Measurements from ENCODE around the gene EMILIN3. TPM values are rescaled to one million over a fixed set of nuclear protein-coding genes. Genes with fewer than 3 reads are reported as not detected.

The EMILIN3 gene
- total RNA-seq (2014; rRNA removed; shearing (Covaris generic)): 0.23 TPM in 1 of 2 replicates, not detected in the other

GRCh38 chr20:41366546-41367392, at the start of gene EMILIN3:
EMILIN3 (minus strand) TSS chr20:41366818; CDS start chr20:41366634, 184 bp downstream.
- no peak for DNase-seq (ENCODE audit: low read depth)

DNA sequence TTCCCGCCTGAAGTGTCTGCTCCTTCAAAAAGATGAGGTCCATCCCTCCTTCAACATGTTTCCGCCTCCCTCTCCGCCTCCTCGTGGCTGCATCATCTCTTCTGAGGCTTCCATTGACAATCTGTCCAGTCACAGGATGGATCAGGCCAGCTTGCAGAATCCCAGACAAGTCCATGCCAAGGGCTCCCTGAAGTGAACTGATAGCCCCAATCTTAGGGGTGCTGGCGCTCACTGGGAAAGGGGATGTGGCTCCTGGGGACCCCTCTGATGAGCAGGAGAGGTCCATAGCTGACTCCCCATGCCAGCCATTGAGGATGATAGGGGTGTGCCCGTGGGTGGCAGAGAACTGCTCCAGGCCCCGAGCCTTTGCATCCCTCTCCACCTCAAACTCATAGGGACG, 48.6 kb upstream of the EMILIN3 start:
- no peak for DNase-seq (ENCODE audit: low read depth)

DNA sequence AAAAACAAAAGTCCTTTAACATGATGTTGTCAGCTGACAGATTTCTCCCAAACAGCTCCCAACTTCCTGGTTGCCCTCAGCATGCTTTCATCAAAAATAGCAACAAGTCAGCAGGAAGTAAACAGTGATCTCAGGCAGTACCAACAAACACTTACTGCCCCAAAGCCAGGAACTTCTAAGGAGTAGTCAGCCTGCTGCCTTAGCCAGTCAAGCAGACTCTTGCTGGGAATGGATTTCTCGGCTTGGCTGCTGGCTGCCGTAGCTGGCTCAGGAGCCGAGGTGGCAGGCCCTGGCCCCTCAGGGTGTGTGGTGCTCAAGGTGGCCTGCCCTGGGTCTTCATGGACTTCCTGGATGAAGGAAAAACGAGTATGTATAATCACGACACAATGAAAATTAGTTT, 46.6 kb upstream of the EMILIN3 start:
- DNase-seq (ENCODE audit: low read depth): no peak

DNA sequence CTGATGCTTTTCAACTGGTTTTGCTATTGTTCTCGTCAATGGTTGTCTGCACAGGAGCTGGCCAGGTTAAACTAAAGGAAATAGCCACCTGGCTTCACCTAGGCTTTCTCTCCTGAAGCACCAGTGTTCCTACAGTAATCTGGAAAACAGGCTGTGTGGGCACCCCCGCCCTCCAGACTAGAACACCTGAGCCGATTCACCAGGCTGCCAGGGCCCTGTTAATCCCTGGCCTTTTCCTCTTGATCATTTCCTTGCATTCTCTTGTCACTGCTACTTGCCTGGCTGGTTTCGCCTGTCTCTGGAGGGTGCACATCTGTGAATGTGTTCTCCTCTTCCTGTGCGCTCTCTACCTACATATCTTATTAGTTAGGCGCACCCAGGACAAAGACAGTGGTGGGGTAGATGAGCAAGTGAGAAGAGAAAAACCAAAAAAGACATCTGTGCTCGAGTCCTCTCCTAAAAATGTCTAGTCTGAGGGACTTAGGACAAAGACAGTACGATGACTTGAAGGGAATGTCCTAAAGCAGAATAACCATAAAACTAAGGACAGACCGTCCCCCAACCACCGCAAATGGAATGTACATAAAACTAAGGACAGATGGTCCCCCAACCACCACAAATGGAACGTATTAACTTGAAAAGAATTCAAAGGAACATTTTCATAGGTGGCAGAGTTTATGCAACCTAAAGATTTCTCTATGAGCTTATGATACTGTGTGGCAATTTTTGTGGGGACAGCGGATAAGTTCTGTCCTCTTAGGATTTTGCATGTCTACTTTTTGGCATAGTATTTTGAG, 45.9 kb upstream of the EMILIN3 start:
- DNase-seq (ENCODE audit: low read depth): no peak

DNA sequence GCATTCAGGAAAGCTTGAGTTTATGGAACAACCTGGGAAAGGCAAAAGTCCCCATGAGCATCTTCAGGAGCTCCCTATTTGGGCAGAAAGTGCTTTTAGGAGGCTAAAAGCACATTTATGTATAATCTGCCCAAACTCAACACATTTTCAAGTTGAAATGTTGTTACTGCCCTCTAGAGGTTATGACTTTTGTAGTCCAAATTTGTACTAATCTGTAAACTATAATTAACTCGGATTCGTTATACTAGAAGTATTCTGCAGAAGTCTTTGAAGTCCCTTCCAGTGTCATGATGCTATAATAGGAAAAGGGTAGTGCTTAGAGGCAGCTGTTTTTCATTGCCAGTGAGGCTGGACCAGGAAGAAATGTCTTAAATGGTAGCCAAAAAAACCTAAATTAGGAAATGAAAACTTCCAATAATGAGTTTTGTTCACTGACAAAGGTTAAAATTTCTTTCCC, 44.8 kb upstream of the EMILIN3 start:
- DNase-seq (ENCODE audit: low read depth): no peak

DNA sequence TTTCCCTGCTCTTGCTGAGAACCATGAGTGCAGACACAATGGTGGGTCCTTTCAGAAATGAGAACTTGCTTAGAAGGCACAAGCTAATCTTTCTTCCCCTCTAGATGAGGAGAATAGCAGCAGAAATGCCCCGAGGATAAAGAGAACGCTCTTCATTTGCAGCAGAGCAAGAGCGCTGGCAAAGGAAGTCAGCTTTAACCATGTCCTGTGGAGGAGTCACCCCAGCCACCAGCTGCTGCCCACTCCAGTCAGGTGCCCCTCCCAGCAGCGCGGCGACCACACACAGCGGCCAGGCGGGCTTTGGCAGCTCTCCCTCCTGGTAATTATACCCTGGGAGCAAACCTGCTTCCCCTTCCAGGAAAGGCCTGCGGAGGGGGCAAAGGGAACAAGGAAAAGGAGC, 42.4 kb upstream of the EMILIN3 start:
- DNase-seq (ENCODE audit: low read depth): no peak

DNA sequence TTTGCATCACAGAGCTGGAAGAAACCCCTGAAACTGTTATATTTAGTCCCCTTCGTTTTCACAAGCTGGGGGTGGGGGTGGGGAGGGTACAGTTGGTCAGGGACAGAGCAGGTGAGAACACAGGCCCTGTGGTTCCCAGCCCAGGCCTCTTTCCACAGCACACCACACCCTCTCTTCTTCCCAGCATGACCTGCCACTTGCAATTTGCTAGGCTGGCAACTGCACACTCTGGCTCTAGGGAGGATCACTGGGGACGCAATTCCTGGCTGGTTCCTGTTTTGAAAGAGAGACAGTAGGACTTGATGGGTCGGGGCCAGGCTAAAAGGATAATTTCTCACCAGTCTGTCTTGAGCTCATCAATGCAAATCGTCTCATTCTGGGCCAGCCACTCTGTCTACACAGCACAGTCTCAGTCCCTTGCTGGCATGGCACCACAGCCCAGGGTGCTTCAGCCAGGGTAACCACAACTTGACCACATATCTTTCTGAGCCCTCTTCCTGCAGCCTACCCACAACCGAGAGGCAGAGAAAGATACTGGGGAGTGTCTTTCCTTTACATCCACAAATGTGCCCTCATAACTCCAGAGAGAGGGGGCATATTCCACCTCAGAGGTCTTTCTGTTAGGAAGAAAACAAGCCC, 41.7 kb upstream of the EMILIN3 start:
- no peak for DNase-seq (ENCODE audit: low read depth)

DNA sequence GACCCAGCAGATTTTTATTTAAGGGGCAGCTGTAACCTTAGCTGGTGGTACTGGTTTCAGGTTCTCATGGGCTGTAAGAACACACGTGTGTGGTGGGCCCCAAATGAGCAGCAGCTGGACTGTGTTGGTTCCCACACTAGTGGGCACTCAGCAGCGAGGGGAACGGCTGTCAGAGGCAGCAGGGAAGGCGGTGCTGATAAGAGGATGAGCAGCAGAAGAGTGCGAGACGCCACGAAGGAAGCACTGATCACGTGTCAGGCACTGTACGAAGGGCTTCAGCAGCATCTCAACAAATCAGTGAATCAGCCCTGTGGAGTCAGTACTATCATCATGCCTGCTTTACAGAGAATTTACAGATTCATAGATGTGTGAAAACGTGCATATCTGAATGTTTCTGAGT, 41.0 kb upstream of the EMILIN3 start:
- DNase-seq (ENCODE audit: low read depth): no peak

DNA sequence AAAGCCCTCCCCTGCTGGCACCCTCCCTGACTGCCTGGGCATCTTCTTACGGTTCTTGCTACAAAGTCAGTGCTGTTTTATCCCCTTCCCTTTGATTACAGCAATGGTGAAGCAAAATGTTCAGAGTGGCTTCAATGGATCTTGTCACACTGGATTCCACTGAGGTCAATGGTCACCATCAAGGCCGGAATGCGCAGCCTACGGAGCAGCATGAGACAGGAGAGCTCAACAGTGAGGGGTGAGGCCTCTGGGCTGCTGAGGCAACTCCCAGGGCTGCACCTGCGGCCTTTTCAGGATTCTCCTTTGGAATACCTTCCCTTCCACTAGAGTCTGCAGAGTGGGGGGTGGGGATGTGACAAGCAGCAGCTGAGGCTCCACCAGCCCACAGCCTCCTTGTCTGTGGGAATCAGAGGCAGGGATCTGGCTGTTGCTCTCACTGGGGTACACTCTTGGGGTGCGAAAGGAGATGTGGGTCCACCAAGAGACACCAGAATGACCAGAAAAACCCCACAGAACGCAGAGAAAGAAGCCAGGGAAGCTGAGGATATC, 40.4 kb upstream of the EMILIN3 start:
- DNase-seq (ENCODE audit: low read depth): no peak

GRCh38 chr20:41406353-41406752, 39.7 kb upstream of the EMILIN3 start:
- DNase-seq (ENCODE audit: low read depth): no peak

DNA sequence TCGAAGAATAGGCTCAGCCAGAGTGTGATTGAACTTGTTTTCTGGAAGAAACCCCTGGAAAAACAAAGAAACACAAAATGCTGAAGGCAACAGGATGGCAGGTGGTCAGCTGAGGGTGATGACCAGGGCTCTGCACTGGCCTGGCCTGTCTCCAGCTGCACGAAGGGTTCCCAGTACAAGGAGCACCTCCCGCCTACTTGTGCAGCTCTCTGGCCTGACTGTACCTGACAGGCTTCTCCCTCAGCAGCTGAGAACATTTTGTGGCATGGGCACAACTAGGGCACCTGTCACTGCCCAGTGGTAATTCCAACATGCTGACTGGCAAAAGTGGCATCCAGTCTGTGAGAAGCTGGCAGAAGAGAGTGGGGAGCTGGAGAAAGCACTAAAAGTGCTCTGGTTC, 38.8 kb upstream of the EMILIN3 start:
- DNase-seq (ENCODE audit: low read depth): no peak

GRCh38 chr20:41403604-41404003, 37.0 kb upstream of the EMILIN3 start:
- no peak for DNase-seq (ENCODE audit: low read depth)

GRCh38 chr20:41398408-41398807, 31.8 kb upstream of the EMILIN3 start:
- DNase-seq (ENCODE audit: low read depth): no peak

GRCh38 chr20:41395667-41396664, 29.3 kb upstream of the EMILIN3 start:
- DNase-seq (ENCODE audit: low read depth): no peak

DNA sequence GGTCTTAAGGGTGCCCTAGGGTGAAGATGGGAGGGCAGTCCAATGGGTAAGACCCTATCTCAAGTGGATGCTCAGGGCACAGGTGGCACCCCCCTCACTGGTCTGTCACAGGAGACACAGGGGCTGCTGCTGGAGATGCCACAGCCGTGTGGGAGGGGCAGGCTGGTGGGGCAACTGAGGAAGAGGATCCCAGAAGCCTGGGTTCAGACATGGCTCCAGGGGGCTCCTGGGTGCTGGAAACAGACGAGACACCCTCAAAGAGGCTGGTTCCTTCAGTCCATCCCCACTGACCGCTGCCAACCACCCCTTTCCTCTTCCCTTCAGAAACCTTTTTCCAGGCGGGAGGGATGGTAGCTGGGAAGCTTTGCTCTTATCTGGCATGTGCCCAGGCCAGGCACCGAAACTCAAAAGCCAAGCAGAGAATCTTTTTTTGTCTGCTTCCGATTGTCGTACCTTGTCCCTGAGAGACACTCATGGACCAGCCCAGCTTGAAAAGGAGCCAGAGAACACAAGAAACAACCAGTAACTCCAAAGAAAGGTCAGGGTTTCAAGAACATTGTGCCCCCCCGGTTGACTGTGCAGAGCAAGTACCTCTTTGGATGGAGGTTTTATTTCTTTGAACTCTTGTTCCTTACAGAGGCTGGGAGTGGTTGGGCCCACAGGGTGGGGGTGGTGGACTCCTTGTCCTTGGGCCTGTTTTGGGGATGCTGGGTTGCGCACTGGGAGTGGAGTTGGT, 28.5 kb upstream of the EMILIN3 start:
- DNase-seq (ENCODE audit: low read depth): no peak

GRCh38 chr20:41394081-41394480, 27.5 kb upstream of the EMILIN3 start:
- no peak for DNase-seq (ENCODE audit: low read depth)

DNA sequence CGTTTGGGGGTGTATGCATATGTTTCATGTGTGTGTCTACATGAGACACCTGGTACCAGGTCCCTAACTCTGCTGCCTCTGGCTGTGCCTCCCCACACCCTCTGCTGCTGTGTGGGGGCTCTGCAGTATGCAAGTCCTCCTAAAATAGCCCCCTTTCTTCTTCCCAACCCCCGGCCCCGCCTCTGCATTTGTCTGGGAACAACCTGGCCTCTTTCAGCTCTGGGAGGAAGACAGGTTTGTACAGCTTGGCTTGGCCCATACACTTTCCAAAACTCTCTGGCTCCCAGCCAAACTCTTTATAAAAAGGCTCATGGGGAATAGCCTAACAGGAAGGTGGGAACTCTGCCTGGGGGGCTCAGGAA, 27.1 kb upstream of the EMILIN3 start:
- no peak for DNase-seq (ENCODE audit: low read depth)

- DNase-seq (ENCODE audit: low read depth): no peak
These were observed 26.5 kb upstream of the EMILIN3 start for GRCh38 chr20:41392871-41393704.

- DNase-seq (ENCODE audit: low read depth): peak; percentile 12
These were observed 25.7 kb upstream of the EMILIN3 start for GRCh38 chr20:41392295-41392694.
